Peyer's patch (tissue), 4 donors: Measurements from ENCODE around the gene SWAP70. TPM values are rescaled to one million over a fixed set of nuclear protein-coding genes. Genes with fewer than 3 reads are reported as not detected.

ENCODE experiments used
- DNase-seq, 3 donors: peaks; one replicate each; pipeline ENCODE4 v3.0.0-alpha.2; 2017 to 2019
- H3K27ac ChIP-seq, 4 donors: fragments of 200-600 bp; sonication (generic); one replicate each; pipeline ENCODE4 v1.5.1; 2016 to 2019
- H3K27me3 ChIP-seq, 2 donors: fragments of 200-600 bp; sonication (generic); one replicate each; pipeline ENCODE4 v1.5.1; 2019
- H3K36me3 ChIP-seq, 3 donors: fragments of 200-600 bp; sonication (generic); one replicate each; pipeline ENCODE4 v1.5.1; 2016 to 2019
- H3K4me1 ChIP-seq, 4 donors: fragments of 200-600 bp; sonication (generic); one replicate each; pipeline ENCODE4 v1.5.1; 2016 to 2019
- H3K4me3 ChIP-seq, 4 donors: fragments of 200-600 bp; sonication (generic); 1 replicate in 3 of 4; 2 replicates in 1 of 4; pipeline ENCODE4 v1.5.1; 2016 to 2019; ENCODE audit warnings: mild to moderate bottlenecking in 1 of 4
- H3K9me3 ChIP-seq, 4 donors: fragments of 200-600 bp; sonication (generic); one replicate each; pipeline ENCODE4 v1.5.1; 2016 to 2019; ENCODE audit warnings: mild to moderate bottlenecking in 1 of 4
- POLR2A ChIP-seq, 2 donors: fragments of 450-650 bp; IDR thresholded peaks; one replicate each; pipeline ENCODE4 v1.5.1; 2017; ENCODE audit warnings: antibody characterized with exemption in 2 of 2, mild to moderate bottlenecking in 2 of 2, moderate library complexity in 2 of 2
- total RNA-seq, 4 donors: library from RNA; depleted of rRNA; stranded (reverse); fragments of >200 nt; gene quantifications; one replicate each; pipeline ENCODE4 v1.1.0, GENCODE V29; 2016
- TF ChIP-seq, protein P1 (sequence below), 6 experiments: fragments of 450-650 bp in 4 of 6; fragments of 200-600 bp in 2 of 6; sonication (generic) in 1 of 6; IDR thresholded peaks; one replicate each; pipeline ENCODE4 v1.5.1; 2017 to 2019; ENCODE audit warnings: antibody characterized with exemption in 6 of 6, mild to moderate bottlenecking in 3 of 6, moderate library complexity in 1 of 6

Gene SWAP70
- 10 to 100 TPM; 16.8 to 62.7 (median 26.1) TPM for total RNA-seq

DNA sequence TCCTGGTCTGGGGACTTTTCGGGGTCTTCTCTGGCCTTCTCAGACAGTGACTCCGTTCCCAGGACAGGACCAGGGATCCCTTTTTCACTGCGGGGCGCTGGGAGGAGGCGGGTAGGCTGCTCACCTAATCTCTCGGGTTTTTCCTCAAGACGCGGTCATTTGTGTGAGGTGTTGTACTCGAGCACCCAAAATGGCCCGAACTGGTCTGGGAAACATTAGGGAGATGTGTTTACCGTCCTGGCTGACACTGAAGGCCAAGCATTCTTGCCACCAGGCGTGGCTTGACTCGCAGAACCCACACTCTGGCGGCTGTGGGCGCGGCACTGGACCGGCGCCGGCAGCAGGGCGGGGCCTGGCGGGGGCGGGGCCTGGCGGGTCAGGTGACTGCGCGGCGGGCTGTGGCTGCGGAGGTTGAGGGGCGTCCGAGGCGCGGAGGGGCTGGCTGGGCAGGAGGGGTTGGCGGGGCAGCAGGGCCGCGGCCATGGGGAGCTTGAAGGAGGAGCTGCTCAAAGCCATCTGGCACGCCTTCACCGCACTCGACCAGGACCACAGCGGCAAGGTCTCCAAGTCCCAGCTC is at the start of gene SWAP70:
Gene SWAP70, plus strand, starts transcription at position 379 of the 577 bp plus-strand sequence. Its CDS starts 103 bp downstream, at position 482.
- peak within 1 kb of the TSS; percentile 85 to 97 (median 93) for H3K4me3 ChIP-seq
- no peaks in the 10 kb centered on the region for H3K36me3 ChIP-seq
- peak; percentile 93 to 96 (median 94) for DNase-seq

DNA sequence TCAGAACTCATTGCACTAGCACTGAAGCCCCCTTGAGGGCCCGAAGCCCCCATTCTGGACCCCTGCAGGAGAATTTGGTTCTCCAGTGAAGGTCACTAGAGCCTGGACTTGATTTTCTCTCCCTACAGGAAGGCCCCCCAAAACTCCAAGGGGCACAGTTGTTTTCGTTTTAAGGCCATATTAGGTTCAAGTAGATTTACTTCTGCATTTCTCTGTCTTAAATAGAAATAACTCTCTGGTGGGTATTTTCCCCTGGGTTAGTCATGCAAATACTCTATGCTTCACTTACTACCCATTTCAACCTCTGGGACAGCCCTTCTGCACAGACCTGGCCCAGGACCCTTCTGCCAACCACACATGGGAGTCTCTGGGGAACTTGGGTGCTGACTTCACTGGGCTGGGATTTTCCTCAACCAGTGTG is 48.8 kb upstream of the SWAP70 start:
- H3K4me1 ChIP-seq, result peaks cover 0 to 10% (median 2%) of the 10 kb centered on the region in 4 donors
- TF ChIP-seq POLR2A (IDR thresholded peaks at IDR 0.05), result no peak
- TF ChIP-seq, protein P1, sequence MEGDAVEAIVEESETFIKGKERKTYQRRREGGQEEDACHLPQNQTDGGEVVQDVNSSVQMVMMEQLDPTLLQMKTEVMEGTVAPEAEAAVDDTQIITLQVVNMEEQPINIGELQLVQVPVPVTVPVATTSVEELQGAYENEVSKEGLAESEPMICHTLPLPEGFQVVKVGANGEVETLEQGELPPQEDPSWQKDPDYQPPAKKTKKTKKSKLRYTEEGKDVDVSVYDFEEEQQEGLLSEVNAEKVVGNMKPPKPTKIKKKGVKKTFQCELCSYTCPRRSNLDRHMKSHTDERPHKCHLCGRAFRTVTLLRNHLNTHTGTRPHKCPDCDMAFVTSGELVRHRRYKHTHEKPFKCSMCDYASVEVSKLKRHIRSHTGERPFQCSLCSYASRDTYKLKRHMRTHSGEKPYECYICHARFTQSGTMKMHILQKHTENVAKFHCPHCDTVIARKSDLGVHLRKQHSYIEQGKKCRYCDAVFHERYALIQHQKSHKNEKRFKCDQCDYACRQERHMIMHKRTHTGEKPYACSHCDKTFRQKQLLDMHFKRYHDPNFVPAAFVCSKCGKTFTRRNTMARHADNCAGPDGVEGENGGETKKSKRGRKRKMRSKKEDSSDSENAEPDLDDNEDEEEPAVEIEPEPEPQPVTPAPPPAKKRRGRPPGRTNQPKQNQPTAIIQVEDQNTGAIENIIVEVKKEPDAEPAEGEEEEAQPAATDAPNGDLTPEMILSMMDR (IDR thresholded peaks at IDR 0.05), result no peak
- H3K4me3 ChIP-seq, result no peak overlapping the region
- peak overlapping the region; percentile 92 to 93 (median 92) for H3K27ac ChIP-seq
- H3K27me3 ChIP-seq, result no peaks in the 10 kb centered on the region
- H3K9me3 ChIP-seq, result no peaks in the 10 kb centered on the region
- no peaks in the 10 kb centered on the region for H3K36me3 ChIP-seq
- peak in 2 of 3 donors; percentile 70 to 75 for DNase-seq

More for the DNA sequence above, at the start of gene SWAP70:
- Histone ChIP-seq H3K27me3 (no peaks in the 10 kb centered on the region), H3K4me1 (peaks cover 0 to 4% (median 0%) of the 10 kb centered on the region in 4 donors), H3K27ac (peak within 1 kb of the TSS; percentile 92 to 96 (median 93)), H3K9me3 (no peaks in the 10 kb centered on the region)
- TF ChIP-seq, protein P1 (IDR thresholded peaks at IDR 0.05), result peak in 4 of 6 experiments; percentile 5 to 79 (median 72)
- TF ChIP-seq POLR2A (IDR thresholded peaks at IDR 0.05), result peak; percentile 35 to 60

DNA sequence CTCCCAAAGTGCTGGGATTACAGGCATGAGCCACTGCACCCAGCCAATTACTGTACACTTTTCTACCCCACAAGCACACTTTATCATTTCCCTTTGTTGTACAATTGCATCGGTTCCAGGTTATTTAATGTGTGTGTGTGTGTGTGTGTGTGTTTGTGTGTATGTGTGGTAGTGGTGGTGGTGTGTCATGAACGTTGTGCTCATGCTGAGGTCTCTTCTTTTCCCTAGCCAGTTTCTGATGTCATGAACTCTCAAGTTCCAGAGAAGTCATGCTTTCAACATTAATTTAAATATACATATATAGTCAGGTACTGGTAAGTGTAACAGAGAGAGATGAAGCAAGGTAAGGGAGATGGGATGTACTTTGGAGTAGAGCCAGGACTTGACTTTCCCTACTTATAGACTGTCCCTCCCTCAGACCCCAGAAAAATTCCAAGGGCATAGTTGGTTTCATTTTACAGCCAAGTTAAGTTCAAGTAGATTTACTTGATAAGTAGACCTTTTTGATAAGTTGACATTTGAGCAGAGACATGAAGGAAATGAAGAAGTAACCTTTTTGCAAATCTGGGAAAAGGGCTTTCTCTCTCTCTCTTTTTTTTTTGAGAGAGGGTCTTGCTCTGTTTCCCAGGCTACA is 47.7 kb upstream of the SWAP70 start:
- Histone ChIP-seq H3K27me3 (no peaks in the 10 kb centered on the region), H3K36me3 (no peaks in the 10 kb centered on the region), H3K27ac (peak overlapping the region in 1 of 4 donors; percentile 92), H3K4me1 (peaks cover 0 to 10% (median 2%) of the 10 kb centered on the region in 4 donors), H3K4me3 (no peak overlapping the region), H3K9me3 (no peaks in the 10 kb centered on the region)
- TF ChIP-seq POLR2A (IDR thresholded peaks at IDR 0.05), result no peak
- TF ChIP-seq, protein P1 (IDR thresholded peaks at IDR 0.05), result no peak
- DNase-seq, result no peak

DNA sequence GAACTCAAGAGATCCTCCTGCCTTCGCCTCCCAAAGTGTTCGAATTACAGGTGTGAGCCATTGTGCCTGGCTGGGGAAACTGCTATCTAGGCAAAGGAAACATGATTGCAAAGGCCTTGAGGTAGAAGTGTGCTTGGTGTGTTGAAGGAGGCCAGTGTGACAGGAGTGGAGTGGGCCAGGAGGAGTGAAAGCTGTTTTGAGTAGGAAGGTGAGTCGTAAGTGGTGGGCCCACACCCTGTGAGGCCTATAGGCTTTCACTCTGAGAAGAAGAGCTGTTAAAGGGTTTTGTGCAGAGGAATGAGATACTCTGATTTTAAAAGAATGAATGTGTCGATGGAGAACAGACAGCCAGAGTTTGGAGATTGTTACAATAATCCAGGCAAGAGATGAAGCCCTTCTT is 47.0 kb upstream of the SWAP70 start:
- peaks cover 0 to 10% (median 2%) of the 10 kb centered on the region in 4 donors for H3K4me1 ChIP-seq
- no peak for DNase-seq
- no peaks in the 10 kb centered on the region for H3K36me3 ChIP-seq
- TF ChIP-seq, protein P1 (IDR thresholded peaks at IDR 0.05), result no peak
- TF ChIP-seq POLR2A (IDR thresholded peaks at IDR 0.05), result no peak
- H3K27ac ChIP-seq, result no peak overlapping the region
- no peak overlapping the region for H3K4me3 ChIP-seq
- no peaks in the 10 kb centered on the region for H3K9me3 ChIP-seq
- no peaks in the 10 kb centered on the region for H3K27me3 ChIP-seq

DNA sequence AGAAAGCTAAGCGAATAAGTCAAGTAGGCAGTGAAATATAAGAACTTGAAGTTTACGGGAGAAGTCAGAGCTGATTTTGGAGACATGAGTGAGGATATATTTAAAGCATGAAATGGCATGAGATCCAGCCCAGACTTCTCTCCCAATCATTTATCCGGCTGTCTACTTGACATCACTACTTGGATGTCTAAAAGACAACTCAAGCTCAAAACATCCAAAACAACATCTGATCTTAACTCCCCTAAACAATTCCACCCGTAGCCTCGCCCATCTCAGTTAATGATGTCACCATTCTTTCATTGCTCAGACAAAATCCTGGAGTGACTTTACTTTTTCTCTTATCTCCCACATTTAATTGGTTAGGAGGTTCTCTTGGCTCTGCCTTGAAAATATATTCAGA is 45.9 kb upstream of the SWAP70 start:
- no peak for DNase-seq
- Histone ChIP-seq H3K27me3 (no peaks in the 10 kb centered on the region), H3K36me3 (no peaks in the 10 kb centered on the region), H3K4me1 (peaks cover 0 to 10% (median 2%) of the 10 kb centered on the region in 4 donors), H3K4me3 (no peak overlapping the region), H3K9me3 (no peaks in the 10 kb centered on the region), H3K27ac (no peak overlapping the region)
- TF ChIP-seq, protein P1 (IDR thresholded peaks at IDR 0.05), result no peak
- TF ChIP-seq POLR2A (IDR thresholded peaks at IDR 0.05), result no peak
